Bronchial epithelial cell (primary cell): ENCODE results near the gene NRXN3. TPM values are rescaled to one million over a fixed set of nuclear protein-coding genes. Genes with fewer than 3 reads are reported as not detected.

Experiments
- DNase-seq: peaks from one replicate; pipeline ENCODE4 v3.0.0-alpha.2; 2010; ENCODE audit warnings: low read depth
- FAIRE-seq: peaks from 2 replicates; lab custom pipeline; 2011; peaks lifted over from hg19 to GRCh38; lab: Jason Lieb, UNC
- H3K27me3 ChIP-seq: 2 replicates; pipeline ENCODE4 v1.5.1; 2011; ENCODE audit warnings: low read length; ENCODE audit not compliant: control insufficient read depth, insufficient read depth
- H3K36me3 ChIP-seq: 2 replicates; pipeline ENCODE4 v1.5.1; 2011; ENCODE audit warnings: low read length; ENCODE audit not compliant: control insufficient read depth, insufficient read depth
- H3K4me3 ChIP-seq: 2 replicates; pipeline ENCODE4 v1.5.1; 2011; ENCODE audit warnings: mild to moderate bottlenecking, low read depth, low read length, control low read depth
- total RNA-seq: library from RNA; depleted of rRNA; stranded (reverse); fragments of >200 nt; gene quantifications from 2 replicates; pipeline ENCODE4 v1.2.1, GENCODE V29; 2014
- TF ChIP-seq, protein P1 (sequence below): IDR thresholded peaks from 2 replicates; pipeline ENCODE4 v1.5.1; 2011; ENCODE audit warnings: mild to moderate bottlenecking, moderate library complexity, low read length, control low read depth, inconsistent platforms; ENCODE audit not compliant: insufficient read depth, severe bottlenecking

The NRXN3 gene
- total RNA-seq, 1 donor from 2014 or later: under 0.01 TPM

DNA sequence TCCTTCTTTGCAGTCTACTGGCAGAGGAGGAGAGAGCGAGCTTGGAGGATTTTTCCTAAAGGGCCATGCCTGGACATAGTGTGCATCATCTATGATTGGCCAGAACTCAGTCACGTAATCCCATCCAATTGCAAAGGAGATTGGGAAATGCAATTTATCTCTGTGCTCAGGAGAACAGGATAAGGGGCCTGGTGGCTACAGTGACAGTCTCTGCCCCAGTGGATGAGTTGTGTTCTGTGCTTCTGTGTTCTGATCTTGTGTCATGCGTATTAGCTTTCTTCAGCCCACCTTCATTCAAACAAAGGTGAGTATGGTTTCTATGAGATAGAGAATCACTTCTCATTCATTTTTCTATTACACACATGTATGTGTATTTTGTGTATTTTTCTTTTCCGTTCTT lies 144.3 kb downstream of the NRXN3 start:
- no peak for DNase-seq
- Histone ChIP-seq H3K4me3 (no peak overlapping the region), H3K36me3 (no peaks in the 10 kb centered on the region), H3K27me3 (no peaks in the 10 kb centered on the region)
- FAIRE-seq: no peak
- TF ChIP-seq, protein P1, sequence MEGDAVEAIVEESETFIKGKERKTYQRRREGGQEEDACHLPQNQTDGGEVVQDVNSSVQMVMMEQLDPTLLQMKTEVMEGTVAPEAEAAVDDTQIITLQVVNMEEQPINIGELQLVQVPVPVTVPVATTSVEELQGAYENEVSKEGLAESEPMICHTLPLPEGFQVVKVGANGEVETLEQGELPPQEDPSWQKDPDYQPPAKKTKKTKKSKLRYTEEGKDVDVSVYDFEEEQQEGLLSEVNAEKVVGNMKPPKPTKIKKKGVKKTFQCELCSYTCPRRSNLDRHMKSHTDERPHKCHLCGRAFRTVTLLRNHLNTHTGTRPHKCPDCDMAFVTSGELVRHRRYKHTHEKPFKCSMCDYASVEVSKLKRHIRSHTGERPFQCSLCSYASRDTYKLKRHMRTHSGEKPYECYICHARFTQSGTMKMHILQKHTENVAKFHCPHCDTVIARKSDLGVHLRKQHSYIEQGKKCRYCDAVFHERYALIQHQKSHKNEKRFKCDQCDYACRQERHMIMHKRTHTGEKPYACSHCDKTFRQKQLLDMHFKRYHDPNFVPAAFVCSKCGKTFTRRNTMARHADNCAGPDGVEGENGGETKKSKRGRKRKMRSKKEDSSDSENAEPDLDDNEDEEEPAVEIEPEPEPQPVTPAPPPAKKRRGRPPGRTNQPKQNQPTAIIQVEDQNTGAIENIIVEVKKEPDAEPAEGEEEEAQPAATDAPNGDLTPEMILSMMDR: no peak

DNA sequence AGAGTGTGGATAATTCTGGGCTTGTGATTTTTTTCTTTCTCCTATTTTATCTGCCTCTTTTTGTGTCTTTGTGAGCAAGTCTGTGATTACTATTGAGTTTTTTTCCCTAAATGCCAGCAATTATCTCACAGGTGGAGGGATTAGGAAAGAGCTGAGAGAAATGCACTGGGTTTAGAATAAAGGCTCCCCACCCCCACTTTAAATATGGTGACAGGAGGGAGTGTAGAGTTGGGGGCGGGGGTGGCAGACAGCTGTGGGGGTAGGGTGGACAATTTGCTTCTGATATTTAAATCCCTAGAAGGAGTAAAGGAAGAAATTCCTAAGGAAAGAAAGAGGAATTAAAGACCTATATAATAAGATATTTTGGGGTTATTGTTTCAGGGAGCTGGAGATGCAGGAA lies 145.9 kb downstream of the NRXN3 start:
- Histone ChIP-seq H3K36me3 (no peaks in the 10 kb centered on the region), H3K27me3 (no peaks in the 10 kb centered on the region), H3K4me3 (no peak overlapping the region)
- TF ChIP-seq, protein P1: no peak
- FAIRE-seq (no peak), DNase-seq (no peak)

GRCh38 chr14:78316786-78317185 lies 146.6 kb downstream of the NRXN3 start:
- TF ChIP-seq, protein P1: no peak
- Histone ChIP-seq H3K27me3 (peaks cover 2% of the 10 kb centered on the region), H3K36me3 (no peaks in the 10 kb centered on the region), H3K4me3 (no peak overlapping the region)
- no peak for FAIRE-seq
- no peak for DNase-seq

DNA sequence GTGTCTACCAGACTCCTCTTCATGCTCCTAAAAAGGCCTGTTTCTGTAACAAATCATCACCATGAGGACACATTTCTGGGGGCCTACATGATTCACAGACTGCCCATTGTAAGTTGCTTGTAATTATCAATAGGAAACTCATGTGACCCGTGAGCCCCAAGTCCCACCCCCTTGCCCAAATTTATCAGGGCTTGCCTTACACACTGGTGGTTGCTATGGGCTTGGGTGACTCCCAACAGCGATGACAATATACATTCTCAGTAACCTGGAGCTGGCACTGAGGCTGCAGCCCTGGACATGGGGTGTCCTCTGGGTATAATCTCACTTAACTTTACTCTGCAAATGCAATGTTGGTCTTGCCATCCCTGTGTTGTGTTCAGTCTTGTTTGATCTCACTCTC lies 149.2 kb downstream of the NRXN3 start:
- Histone ChIP-seq H3K27me3 (peaks cover 2% of the 10 kb centered on the region), H3K4me3 (no peak overlapping the region), H3K36me3 (no peaks in the 10 kb centered on the region)
- TF ChIP-seq, protein P1: no peak
- peak; percentile 58 for FAIRE-seq
- DNase-seq: no peak

GRCh38 chr14:78319887-78320635 lies 149.9 kb downstream of the NRXN3 start:
- no peak overlapping the region for H3K4me3 ChIP-seq
- FAIRE-seq (no peak), DNase-seq (no peak)
- TF ChIP-seq, protein P1: no peak
- H3K36me3 ChIP-seq: no peaks in the 10 kb centered on the region
- H3K27me3 ChIP-seq: peaks cover 2% of the 10 kb centered on the region

GRCh38 chr14:78324353-78324752 lies 154.2 kb downstream of the NRXN3 start:
- Histone ChIP-seq H3K4me3 (no peak overlapping the region), H3K36me3 (no peaks in the 10 kb centered on the region), H3K27me3 (peaks cover 2% of the 10 kb centered on the region)
- FAIRE-seq (no peak), DNase-seq (peak; percentile 15)
- TF ChIP-seq, protein P1: no peak
